ENCODE measurements around the gene TLCD3A.

The TLCD3A gene

GRCh38 chr17:759964-760363 lies 27.6 kb downstream of the TLCD3A start:
- TF ChIP-seq, protein P1, sequence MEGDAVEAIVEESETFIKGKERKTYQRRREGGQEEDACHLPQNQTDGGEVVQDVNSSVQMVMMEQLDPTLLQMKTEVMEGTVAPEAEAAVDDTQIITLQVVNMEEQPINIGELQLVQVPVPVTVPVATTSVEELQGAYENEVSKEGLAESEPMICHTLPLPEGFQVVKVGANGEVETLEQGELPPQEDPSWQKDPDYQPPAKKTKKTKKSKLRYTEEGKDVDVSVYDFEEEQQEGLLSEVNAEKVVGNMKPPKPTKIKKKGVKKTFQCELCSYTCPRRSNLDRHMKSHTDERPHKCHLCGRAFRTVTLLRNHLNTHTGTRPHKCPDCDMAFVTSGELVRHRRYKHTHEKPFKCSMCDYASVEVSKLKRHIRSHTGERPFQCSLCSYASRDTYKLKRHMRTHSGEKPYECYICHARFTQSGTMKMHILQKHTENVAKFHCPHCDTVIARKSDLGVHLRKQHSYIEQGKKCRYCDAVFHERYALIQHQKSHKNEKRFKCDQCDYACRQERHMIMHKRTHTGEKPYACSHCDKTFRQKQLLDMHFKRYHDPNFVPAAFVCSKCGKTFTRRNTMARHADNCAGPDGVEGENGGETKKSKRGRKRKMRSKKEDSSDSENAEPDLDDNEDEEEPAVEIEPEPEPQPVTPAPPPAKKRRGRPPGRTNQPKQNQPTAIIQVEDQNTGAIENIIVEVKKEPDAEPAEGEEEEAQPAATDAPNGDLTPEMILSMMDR (IDR thresholded peaks at IDR 0.05): no peak

DNA sequence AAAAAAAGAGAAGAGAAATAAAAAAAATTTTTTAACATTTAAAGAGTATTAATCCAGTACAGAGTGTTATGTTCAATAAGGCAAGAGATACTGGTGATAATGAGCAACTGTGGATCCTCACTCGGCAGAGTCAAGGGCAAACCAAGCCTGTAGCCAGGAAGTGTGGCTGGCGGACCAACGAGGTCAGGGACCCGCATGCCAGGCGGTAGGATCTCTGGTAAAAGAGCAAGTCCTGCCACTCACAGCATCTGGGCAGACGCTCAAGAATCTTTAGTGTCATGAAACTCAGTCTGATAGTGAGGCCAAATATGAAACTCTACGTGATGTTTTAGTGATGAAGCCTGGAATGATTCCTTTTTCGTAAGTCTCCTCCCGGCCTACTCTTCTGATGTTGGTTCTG lies 28.0 kb downstream of the TLCD3A start:
- TF ChIP-seq, protein P1 (IDR thresholded peaks at IDR 0.05): no peak

DNA sequence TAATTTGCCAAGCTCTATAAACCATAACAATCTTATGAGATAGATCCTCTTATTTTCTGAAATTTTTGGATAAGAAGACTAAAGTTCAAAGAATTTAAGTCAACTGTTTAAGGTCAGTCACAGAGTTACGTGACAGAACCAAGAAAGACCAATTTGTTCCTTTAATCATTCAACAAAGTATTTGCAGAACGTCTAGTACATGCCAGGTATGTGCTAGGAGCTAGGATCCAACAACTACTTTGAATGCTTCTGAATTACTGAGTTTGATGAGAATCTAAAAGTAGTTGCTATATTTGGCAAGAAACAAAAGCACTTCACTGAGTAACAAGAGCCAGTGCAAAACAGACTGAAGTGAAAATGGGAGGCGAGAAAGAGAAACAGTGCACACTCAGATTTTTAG lies 34.7 kb downstream of the TLCD3A start:
- TF ChIP-seq, protein P1 (IDR thresholded peaks at IDR 0.05): no peak

GRCh38 chr17:773016-773415 lies 40.6 kb downstream of the TLCD3A start:
- TF ChIP-seq, protein P1 (IDR thresholded peaks at IDR 0.05): no peak

DNA sequence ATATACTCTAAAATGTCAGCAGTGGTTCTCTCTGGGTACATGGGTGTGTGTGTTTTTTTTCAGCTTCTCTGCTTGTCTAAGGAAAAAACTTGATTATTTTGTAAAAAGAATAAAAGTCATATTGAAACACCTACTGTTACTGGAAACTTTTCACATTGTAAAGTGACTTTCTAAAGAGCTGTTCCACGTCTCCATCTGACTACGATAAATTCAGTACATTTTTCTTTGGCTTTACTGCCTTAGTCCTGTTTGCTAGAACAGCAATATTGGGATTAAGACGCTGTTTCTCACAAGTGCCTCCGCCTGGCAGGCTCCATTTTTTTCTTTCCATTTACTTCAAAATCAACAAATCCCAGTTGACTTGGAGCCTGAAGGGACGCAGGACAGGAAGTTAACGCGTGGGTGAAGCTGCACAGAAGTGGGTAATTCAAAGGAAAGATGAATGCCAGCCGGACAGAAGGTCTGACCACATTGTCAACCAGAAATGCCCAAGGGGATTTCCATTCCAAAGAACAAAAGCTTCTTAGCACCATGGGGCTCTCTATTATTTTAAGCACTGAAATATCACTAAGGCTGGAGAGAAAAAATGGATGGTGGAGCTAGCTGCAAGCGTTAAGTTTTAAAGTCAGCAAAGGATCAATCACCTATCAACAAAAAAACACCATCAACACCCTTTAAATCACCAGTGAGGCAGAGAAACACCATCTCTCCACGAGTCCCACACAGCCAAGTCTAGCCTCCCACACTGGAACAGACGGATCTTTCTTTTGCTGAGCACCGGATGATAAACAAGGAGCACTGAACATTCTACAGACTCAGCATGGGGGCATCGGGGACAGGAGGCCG lies 41.3 kb downstream of the TLCD3A start:
- TF ChIP-seq, protein P1 (IDR thresholded peaks at IDR 0.05): no peak

GRCh38 chr17:774313-774584 lies 41.9 kb downstream of the TLCD3A start:
- TF ChIP-seq, protein P1 (IDR thresholded peaks at IDR 0.05): no peak

- TF ChIP-seq, protein P1 (IDR thresholded peaks at IDR 0.05): no peak
These were observed 45.7 kb downstream of the TLCD3A start for GRCh38 chr17:778096-778495.

Data from LNCAP (cell line).